ENCODE measurements around the gene CNTN5.
"Not testable (repeated sequence)": the region's sequence is repeated elsewhere in the genome, so short reads cannot be mapped to it uniquely, and the experiment has no call there.

CNTN5 gene

DNA sequence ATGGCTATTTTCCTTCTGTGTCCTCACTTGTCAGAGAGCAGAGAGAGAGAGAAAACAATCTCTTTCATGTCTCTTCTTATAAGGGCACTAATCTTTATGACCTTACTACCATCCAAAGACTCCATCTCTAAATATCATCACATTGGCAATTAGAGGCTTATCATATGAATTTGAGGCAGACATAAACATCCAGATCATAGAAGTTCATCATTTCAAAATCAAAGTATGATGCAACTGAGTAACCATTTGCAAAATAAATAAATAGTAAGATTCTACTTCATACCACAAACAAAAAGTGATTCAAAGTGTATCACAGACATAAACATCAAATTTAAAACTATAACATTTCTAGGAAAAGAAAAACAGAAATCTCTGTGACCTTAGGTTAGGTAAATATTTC is 1161.6 kb downstream of the CNTN5 start:
- DNase-seq (ENCODE audit: low read depth in 1 of 2, low spot score in 1 of 2): no peak

DNA sequence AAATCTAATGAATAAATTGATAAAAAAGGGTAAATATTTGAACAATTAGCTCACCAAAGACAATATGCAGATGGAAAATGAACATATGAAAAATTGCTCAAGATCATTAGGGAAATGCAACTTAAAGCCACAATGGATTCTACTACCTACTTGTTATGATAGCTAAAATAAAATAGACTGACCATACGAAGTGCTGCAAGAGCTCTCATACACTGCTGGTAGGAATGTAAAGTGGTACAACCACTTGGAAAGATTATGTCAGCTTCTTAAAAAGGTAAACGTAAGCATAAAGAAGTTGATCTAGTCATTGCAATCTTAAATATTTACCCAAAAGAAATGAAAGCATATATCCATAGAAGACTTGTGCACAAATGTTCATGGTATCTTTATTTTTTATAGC is 1162.2 kb downstream of the CNTN5 start:
- no peak for DNase-seq (ENCODE audit: low read depth in 1 of 2, low spot score in 1 of 2)

DNA sequence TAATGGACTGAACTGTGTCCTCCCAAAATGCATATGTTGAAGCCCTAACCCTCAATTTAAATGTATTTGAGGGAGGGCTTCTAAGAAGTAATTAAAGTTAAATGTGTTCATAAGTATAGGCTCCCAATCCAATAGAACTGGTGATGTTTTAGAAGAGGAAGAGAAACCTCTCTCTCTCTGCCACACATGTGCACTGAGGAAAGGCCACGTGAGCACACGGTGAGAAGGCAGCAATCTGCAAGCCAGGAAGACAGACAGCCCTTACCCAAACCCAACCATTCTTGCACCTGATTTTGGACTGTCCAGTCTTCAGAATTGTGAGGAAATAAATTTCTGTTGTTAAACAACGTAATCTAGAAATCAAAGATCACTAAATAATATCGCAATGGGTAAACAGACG is 1164.8 kb downstream of the CNTN5 start:
- no peak for DNase-seq (ENCODE audit: low read depth in 1 of 2, low spot score in 1 of 2)

DNA sequence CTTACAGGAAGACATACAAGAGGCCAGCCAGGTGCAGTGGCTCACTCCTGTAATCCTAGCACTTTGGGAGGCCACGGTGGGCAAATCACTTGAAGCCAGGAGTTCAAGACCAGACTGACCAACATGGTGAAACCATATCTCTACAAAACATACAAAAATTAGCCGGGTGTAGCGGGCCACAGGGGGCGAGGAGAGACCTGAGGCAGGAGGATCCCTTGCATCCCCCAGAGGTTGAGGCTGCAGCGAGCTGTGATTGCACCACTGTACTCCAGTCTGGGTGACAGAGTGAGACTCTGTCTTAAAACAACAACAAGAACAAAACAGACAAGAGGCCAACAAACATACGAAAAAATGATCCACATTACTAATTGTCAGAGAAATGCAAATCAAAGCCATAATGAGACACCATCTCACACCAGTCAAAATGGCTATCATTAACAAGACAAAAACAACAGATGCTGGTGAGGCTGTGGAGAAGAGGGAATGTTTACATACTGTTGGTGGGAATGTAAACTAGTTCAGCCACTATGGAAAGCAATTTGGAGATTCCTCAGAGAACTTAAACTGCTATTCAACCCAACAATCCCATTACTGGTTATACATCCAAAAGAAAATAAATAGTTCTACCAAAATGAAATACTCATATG is 1167.5 kb downstream of the CNTN5 start:
- DNase-seq (ENCODE audit: low read depth in 1 of 2, low spot score in 1 of 2): no peak

DNA sequence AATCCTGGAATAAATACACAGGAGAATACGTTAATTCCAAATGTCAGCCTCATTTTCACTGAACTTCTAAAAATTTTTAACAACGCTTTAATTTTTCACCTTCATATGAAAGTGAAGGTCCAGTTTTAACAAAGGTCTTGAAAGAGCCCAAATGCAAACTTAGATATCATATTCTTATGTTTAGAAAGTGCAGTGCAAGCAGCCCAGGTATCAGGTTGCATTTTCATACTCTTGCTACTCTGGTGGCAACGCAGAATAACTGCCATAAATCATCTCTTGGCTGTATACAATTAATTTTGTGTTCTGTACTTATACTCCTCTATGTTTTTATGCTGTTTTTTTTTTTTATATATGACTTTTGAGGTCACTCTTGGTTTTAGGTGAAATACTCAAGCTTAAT is 1169.6 kb downstream of the CNTN5 start:
- no peak for DNase-seq (ENCODE audit: low read depth in 1 of 2, low spot score in 1 of 2)

DNA sequence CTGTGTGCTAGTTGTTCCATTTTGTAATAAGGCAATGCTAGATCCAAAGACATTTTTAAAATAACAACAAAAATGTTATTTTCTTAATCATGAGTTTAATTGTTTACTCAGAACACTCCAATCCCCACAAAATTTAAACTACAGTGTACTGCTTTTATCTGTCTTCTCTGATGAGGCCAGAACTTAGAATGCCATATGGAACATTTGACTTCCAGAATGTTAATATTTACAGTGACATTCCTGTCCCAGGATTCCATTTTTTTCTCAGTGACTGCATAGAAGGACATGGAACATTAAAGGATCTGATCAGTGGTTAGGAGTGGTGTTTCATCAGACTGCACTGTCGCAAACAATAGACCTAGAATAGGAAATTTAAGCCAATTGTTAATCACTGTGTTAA is 1171.4 kb downstream of the CNTN5 start:
- DNase-seq (ENCODE audit: low read depth in 1 of 2, low spot score in 1 of 2): no peak

DNA sequence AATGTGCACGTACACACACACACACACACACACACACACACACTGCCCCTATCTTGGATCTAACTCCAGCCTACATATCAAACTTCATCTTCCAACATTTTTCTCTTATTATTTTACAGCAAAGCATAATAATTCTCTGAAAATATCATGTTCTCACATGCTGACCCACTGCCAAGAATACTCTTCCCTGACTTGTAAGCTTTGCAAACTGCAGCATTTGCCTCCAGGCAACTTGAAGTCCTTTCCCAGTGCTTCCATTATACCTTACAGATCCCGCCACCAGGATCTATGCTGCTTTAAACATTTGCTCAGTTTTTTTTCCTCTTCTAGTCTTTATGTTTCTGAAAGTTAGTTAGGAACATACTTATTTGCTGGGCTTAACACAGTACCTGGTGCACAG is 1183.0 kb downstream of the CNTN5 start:
- no peak for DNase-seq (ENCODE audit: low read depth in 1 of 2, low spot score in 1 of 2)

DNA sequence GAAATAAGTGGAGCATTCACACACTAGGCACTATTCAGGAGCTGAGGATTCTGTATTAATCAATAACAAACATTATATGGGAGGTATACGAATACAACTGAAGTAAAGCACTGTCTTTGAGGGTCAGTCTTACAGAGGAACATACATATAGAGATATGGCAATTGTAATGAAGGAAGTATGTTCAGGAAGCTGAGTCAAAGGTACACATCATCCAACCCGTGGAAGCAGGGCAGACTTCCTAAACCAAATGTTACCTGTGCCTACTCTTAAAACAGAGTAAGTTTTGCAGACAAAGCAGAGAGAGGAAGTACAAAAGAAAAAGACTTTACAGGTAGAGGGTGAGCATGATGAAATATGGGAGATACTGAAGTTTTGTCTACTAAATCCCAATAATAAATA is 1185.2 kb downstream of the CNTN5 start:
- DNase-seq (ENCODE audit: low read depth in 1 of 2, low spot score in 1 of 2): no peak

DNA sequence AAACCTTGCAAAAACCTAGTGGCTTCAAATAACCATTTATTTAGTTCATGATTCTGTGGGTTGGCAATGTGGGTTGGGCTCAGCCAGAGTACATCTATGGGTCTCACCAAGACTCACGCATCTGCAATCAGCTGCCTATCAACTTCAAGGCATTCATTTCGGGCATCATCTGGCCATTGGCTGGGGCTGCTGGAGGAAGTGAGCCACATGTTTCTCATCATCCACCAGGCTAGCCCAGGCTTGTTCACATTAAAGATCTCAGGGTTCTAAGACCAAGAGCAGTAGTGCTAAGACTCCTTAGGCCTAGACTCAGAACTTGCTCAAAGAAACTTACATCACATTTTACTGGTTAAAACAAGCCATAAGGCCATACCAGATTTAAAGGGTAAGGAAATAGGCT is 1187.5 kb downstream of the CNTN5 start:
- DNase-seq (ENCODE audit: low read depth in 1 of 2, low spot score in 1 of 2): no peak

DNA sequence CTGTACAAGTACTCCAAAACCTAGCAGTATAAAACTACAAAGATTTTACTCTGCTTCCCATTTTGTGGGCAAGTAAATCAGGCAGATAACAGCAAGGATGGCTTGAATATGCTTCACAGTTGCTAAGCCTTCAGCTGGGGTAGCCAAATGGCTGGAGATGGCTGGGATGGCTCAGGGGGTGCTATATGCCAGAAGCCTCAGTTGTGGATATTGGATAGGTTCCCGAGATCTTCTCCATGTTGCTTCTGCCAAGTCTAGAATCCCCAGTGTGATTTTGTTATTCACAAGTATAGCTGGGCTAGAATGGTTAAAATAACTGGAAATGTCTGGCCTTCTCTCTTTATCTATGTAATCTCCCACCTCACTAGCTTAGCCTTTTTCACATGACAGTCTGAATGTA is 1194.0 kb downstream of the CNTN5 start:
- DNase-seq (ENCODE audit: low read depth in 1 of 2, low spot score in 1 of 2): no peak

DNA sequence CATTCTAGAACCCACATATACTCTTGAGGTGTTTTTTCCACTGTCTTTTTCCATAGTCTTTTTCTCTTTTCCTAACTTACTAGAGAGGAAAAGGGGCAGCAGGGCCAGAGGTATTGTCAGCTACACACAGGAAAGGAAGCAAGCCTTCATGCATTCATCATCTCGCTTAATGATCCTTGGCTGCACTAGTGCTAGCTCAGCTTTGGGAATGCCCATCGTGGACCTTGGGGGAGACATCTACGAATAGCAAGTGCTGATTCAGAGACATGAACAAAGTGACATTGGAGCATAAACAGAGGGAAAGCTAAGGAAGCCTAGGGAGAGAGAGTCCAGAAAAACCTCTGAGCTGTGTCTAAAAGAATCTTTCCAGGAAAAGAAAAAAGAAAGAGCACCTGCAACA is 1200.1 kb downstream of the CNTN5 start:
- no peak for DNase-seq (ENCODE audit: low read depth in 1 of 2, low spot score in 1 of 2)

DNA sequence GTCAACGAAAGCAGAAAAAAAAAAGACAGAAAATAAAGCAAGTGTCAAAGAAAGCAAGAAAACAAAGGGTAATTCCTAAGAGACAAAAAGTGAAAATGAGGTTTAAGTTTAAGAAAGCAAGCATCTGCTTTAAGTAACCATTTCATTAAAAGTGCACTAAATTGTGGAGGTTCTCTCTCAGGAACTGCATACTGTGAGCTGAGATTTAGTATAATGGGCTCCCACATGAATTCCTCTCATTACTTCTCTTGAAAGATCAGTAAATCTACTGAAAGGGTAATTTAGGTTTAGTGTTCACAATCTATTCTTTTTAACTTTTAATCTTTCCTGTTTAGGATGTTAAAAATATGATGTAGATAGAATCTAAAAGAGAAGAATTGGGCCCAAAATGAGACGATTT is 1201.0 kb downstream of the CNTN5 start:
- no peak for DNase-seq (ENCODE audit: low read depth in 1 of 2, low spot score in 1 of 2)

DNA sequence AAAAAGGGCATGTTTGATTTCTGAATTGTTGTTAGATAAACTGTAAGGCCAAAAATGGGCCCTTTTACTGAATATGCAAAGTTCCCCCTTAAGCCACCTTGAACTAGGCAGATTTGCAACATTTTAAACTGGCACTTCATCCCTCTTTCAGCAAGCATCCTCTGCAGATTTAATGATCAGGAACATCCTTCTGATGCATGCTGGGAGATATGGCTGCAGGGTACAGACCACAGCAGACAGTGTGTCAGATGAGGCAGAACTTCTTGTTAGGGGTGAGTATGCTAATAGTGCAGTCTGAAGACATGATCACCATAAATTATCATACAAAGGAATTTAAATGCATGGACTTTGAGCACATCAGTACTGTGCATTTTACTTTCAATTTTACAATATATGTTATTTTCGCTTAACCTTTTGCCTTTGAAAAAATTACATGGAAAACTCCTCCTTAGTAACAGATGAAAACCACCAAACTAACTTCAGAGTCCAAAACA is 1203.8 kb downstream of the CNTN5 start:
- DNase-seq (ENCODE audit: low read depth in 1 of 2, low spot score in 1 of 2): no peak

DNA sequence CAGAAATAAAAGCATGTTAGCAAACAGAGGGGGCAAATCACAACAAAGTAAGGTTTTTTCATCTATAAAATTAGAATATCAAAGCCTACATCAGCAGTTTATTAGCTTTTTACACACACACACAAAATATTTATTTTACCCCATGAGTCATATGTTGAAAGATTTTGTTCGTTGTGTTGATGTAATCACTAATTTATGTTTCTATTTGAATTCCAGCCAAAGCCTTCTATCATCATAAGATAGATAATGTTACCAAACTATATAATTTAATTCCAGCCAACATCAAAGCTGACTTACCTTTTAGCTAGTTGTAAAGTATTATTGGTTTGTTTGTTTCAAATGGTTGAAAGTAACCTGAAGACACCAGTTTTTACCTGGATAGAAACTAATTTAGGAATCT is 1208.3 kb downstream of the CNTN5 start:
- no peak for DNase-seq (ENCODE audit: low read depth in 1 of 2, low spot score in 1 of 2)

DNA sequence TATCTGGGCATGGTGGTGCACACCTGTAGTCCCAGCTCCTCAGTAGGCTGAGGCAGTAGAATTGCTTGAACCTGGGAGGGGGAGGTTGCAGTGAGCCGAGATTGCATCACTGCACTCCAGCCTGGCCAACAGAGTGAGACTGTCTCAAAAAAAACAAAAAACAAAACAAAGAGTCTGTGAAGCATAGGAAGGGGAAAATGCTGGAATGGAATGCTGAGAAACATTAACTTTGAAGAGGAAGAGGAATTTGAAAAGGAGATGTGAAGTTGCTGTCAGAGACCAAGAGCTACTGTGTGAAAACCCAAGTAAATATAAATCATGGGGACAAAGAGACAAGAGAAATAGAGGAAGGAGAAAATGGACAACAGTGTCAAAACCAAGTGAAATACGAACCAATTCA is 1211.3 kb downstream of the CNTN5 start:
- no peak for DNase-seq (ENCODE audit: low read depth in 1 of 2, low spot score in 1 of 2)

DNA sequence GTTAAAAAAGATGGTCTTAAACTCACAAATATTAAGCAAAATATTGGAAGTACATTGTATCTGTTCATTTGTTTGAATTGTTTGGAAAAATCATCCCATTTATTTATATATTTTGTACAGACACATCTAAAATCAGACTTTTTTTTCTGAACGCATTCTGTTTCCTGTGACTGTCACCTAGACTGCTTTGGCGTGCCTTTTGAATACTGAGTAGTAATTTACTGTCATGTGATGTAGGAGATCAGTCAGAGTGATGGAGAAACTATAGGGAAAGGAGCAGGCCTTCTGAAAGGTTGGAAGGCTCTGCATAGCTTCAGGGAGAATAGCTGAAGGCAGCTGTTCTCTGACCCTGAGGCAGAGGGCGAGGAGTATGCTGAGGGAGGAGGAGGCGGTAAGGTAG is 1214.3 kb downstream of the CNTN5 start:
- DNase-seq (ENCODE audit: low read depth in 1 of 2, low spot score in 1 of 2): no peak

DNA sequence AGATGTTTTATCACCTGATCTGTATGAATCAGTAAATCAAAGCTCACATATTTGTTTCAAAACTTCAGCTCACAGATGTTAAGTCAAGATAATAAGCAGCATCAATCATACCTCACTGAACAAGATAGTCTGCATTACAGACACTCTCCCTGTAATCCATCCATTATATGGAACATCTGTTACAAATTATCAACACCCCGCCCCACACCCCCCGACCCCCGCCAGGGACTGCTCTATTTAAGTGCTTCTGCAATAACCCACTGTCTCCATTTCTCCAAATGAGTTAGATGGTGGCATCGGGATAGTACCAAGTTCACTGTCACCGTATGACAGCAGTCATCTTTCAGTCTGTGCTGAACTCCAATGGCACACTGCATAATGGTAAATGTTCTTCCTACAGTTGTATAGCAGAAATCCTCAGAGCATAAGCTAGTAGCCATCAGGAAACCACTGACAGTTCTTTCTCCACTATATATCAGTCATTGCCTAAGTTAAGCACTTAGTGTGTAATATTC is 1219.3 kb downstream of the CNTN5 start:
- DNase-seq (ENCODE audit: low read depth in 1 of 2, low spot score in 1 of 2): no peak

DNA sequence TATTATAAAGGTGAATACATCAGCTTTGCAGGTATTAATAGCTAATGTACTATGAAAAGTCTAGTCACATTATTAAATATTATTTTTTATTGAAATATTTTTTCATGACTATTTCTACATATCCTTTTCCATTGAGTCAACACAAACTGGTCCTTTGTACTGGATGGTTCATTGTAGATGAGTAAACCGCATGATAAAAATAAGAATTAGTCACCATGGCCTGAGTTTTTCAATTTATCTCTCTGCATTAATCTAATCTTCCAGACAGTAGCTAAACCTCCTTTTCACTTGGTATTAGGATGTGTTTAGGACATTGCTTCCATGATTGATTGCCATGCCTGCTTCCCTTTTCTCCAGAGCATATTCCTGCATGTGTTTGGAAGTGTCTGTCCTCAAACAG is 1227.0 kb downstream of the CNTN5 start:
- DNase-seq (ENCODE audit: low read depth in 1 of 2, low spot score in 1 of 2): no peak

DNA sequence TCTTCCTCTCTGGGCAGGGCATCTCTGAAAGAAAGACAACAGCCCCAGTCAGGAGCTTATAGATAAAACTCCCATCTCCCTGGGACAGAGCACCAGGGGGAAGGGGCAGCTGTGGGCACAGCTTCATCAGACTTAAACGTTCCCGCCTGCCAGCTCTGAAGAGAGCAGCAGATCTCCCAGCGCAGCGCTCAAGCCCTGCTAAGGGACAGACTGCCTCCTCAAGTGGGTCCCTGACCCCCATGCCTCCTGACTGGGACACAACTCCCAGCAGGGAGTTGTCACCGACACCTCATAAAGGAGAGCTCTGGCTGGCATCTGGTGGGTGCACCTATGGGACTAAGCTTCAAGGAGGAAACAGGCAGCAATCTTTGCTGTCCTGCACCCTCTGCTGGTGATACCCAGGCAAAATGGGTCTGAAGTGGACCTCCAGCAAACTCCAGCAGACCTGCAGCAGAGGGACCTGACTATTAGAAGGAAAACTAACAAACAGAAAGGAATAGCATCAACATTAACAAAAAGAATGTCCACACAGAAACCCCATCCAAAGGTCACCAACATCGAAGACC is 1236.6 kb downstream of the CNTN5 start:
- not testable (repeated sequence) for DNase-seq (ENCODE audit: low read depth in 1 of 2, low spot score in 1 of 2)

DNA sequence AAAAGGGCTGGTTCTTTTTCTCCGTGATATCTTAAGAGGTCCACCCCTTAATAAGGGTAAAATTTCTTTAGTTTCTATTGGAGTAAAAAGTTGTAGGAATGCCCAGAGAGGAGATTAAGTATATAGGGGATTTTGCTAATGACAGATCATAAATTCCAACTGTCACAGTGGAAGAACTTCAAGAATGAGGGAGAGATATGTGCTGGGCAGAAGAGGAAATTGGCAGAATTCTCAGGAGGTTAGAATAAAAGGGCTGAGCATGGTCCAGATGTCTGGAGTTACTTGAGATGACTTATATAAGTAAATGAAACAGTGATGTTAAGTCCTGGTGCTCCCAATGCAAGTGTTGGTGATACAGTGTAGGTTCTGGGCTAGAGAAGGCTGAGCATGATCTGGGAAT is 1248.8 kb downstream of the CNTN5 start:
- no peak for DNase-seq (ENCODE audit: low read depth in 1 of 2, low spot score in 1 of 2)

DNA sequence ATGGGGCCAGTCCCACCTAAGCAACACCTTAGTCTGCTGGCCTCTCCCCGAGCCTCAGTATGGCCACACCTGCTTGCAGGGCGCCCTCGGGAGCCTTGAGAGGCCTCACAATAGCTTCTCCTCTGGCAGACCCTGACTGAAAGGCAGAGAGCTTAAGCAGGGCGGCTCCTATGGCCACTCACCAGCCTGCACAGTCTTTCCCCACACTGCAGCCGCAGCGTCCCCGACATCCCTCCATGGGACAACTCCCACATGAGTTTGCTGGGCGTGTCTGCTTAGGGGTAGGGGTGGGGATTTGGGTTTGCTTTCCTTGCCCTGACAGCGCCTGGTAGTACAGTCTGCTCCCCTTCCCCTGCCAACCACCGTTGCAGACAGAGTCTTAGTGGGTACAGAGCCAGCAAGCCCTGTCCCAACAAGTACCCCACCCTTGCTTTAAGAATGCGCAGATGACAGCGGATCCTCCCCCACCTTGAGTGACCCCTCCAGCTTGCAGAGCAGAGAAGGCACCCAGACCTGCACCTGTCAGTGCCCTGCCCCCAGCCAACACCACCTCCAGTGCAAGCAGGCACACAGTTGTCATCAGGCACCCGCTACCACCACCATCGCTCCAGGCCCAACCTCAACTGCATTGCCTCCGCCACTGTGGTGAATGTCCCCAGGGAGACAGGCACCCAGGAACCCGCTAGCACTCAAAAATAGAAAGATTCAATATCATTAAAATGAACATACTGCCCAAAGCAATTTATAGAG is 1252.5 kb downstream of the CNTN5 start:
- DNase-seq (ENCODE audit: low read depth in 1 of 2, low spot score in 1 of 2): no peak

DNA sequence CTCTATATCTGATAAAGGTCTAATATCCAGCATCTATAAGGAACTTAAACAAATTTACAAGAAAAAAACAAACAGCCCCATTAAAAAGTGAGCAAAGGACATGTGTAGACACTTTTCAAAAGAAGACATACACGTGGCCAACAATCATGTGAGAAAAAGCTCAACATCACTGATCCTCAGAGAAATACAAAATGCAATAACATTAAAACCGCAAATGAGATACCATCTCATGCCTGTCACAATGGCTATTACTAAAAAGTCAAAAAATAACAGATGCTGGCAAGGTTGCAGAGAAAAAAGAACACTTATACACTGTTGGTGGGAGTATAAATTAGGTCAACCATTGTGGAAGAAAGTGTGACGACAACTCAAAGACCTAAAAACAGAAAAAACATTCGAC is 1253.7 kb downstream of the CNTN5 start:
- not testable (repeated sequence) for DNase-seq (ENCODE audit: low read depth in 1 of 2, low spot score in 1 of 2)

Measured in activated T-helper 1 cell treated with anti-CD3 and anti-CD28 coated beads, Interleukin-2, amount 50 U/mL, for 16 hours (primary cell).